GM12891 (cell line): ENCODE data around the gene RAB8A.

Experiments used
- POLR2A ChIP-seq: IDR thresholded peaks from 2 replicates; pipeline ENCODE4 v1.6.1; 2011; ENCODE audit warnings: low read depth, low read length, control low read depth
- POLR2AphosphoS5 ChIP-seq: IDR thresholded peaks from 2 replicates; pipeline ENCODE4 v1.6.1; 2011; ENCODE audit warnings: low read depth, low read length, control low read depth
- TAF1 ChIP-seq: IDR thresholded peaks from 2 replicates; pipeline ENCODE4 v1.6.1; 2011; ENCODE audit warnings: low read depth, low read length, control low read depth

DNA sequence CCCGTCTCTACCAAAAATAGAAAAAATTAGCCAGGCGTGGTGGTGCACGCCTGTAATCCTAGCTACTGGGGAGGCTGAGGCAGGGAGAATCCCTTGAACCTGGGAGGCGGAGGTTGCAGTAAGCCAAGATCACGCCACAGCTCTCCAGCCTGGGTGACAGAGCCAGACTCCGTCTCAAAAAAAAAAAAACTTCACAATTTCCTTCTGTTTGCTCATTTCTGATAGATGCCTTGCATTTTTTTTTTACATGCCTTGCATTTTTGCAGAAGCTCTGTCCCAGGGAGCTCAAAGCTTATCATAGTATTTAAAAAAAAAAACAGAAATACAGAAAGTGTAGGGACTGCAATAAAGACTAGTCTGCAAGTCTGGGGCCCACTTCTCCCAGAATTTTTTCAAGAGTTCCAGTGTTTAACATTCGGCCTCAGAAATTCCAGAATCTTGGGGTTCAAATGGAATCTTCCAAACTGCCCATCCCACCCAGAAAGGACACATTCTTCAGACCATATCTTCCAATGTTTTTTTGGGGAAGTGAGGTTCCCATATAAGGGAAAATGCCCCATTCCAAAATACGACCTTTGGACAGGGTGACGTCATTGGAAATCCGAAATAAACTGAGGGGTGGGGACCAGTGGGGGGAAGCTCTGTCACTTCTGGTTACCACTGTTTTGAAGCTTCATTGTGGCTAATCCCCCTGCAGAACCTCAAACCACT, 17.2 kb upstream of the RAB8A start:
- TF ChIP-seq POLR2A: no peak
- TF ChIP-seq TAF1: no peak
- no peak; the same call in 1 of the 2 replicates for TF ChIP-seq POLR2AphosphoS5
